Calu3 (cell line): Measurements from ENCODE around the gene CERT1. TPM values are rescaled to one million over a fixed set of nuclear protein-coding genes. Genes with fewer than 3 reads are reported as not detected.

ENCODE experiments used
- BruUV-seq: library from RNA; stranded (reverse); fragments of 400-500 nt; replicated peaks from 2 replicates; lab custom pipeline; 2021; lab: Mats Ljungman, UMichigan
- CTCF ChIA-PET: fragments of 300-600 bp; sonication (Branson Sonifier 250); formaldehyde crosslinking; loops from one replicate; lab custom pipeline; 2022; ENCODE audit warnings: antibody characterized with exemption; lab: Charles Lee
- DNase-seq: peaks from one replicate; pipeline ENCODE4 v3.0.0; 2022
- H3K27ac Mint-ChIP-seq: one replicate; pipeline ENCODE4 v1.8.0; 2022; ENCODE audit warnings: mixed read lengths; ENCODE audit not compliant: unreplicated experiment
- H3K27me3 Mint-ChIP-seq: one replicate; pipeline ENCODE4 v1.8.0; 2022; ENCODE audit warnings: mixed read lengths; ENCODE audit not compliant: unreplicated experiment
- H3K36me3 Mint-ChIP-seq: one replicate; pipeline ENCODE4 v1.8.0; 2022; ENCODE audit warnings: mild to moderate bottlenecking, moderate library complexity, mixed read lengths; ENCODE audit not compliant: insufficient read depth, unreplicated experiment
- H3K4me1 Mint-ChIP-seq: one replicate; pipeline ENCODE4 v1.8.0; 2022; ENCODE audit warnings: mild to moderate bottlenecking, low read depth, mixed read lengths; ENCODE audit not compliant: unreplicated experiment
- H3K4me3 Mint-ChIP-seq: one replicate; pipeline ENCODE4 v1.8.0; 2022; ENCODE audit warnings: mild to moderate bottlenecking, low read depth, moderate library complexity, mixed read lengths; ENCODE audit not compliant: unreplicated experiment
- H3K9me3 Mint-ChIP-seq: one replicate; pipeline ENCODE4 v1.8.0; 2022; ENCODE audit warnings: low read depth, mixed read lengths; ENCODE audit not compliant: unreplicated experiment
- intact Hi-C: fragments of 100-400 bp; cut with micrococcal nuclease; formaldehyde crosslinking; loops from one replicate; pipeline ENCODE4 v1.10.0; 2022; ENCODE audit not compliant: unreplicated experiment
- total RNA-seq: library from RNA; stranded (reverse); gene quantifications from 2 replicates; pipeline ENCODE4 v1.2.3, GENCODE V29; 2022
- TF ChIP-seq, protein P1 (sequence below): fragments of 200-600 bp; IDR thresholded peaks from one replicate; pipeline ENCODE4 v1.8.0; 2022; ENCODE audit warnings: antibody characterized with exemption; ENCODE audit not compliant: unreplicated experiment

Gene CERT1
- total RNA-seq, 1 experiment from 2014 or later = 63.4 TPM

DNA sequence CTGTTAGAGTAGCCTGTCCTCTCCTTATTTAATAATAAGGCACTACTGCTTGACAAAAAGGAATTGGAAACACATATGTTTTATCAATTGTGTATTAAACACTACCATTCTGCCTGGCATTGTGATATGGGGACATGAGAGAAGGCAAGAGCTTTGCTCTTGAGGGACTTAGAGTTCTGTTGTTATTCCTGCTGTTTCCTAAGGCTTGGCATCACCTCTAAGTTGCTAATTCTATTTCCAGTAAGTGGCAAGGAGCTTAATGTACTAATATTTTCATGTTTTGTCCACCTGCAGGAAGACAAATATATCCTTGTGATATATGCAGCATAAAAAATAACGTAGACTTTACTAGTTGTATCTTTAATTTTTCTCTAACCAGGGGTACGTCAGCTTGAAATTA, 161.8 kb downstream of the CERT1 start:
- intact Hi-C loops = no loop called here
- no TSS peak for BruUV-seq
- TF ChIP-seq, protein P1, sequence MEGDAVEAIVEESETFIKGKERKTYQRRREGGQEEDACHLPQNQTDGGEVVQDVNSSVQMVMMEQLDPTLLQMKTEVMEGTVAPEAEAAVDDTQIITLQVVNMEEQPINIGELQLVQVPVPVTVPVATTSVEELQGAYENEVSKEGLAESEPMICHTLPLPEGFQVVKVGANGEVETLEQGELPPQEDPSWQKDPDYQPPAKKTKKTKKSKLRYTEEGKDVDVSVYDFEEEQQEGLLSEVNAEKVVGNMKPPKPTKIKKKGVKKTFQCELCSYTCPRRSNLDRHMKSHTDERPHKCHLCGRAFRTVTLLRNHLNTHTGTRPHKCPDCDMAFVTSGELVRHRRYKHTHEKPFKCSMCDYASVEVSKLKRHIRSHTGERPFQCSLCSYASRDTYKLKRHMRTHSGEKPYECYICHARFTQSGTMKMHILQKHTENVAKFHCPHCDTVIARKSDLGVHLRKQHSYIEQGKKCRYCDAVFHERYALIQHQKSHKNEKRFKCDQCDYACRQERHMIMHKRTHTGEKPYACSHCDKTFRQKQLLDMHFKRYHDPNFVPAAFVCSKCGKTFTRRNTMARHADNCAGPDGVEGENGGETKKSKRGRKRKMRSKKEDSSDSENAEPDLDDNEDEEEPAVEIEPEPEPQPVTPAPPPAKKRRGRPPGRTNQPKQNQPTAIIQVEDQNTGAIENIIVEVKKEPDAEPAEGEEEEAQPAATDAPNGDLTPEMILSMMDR = no peak
- Mint-ChIP-seq H3K9me3 (no peaks in the 10 kb centered on the region), H3K36me3 (peaks cover 85% of the 10 kb centered on the region), H3K4me3 (no peak overlapping the region), H3K27ac (no peak overlapping the region), H3K27me3 (no peaks in the 10 kb centered on the region), H3K4me1 (no peaks in the 10 kb centered on the region)
- CTCF ChIA-PET = interaction anchor here (0.6 kb wide), 1 partner anchor 456 kb away, joined by 3 read pairs; no protein-coding TSS in a partner anchor
- DNase-seq = no peak

- H3K27me3 Mint-ChIP-seq = no peaks in the 10 kb centered on the region
- DNase-seq = no peak
- CTCF ChIA-PET = no interaction called here
- no peaks in the 10 kb centered on the region for H3K4me1 Mint-ChIP-seq
- H3K4me3 Mint-ChIP-seq = no peak overlapping the region
- peaks cover 87% of the 10 kb centered on the region for H3K36me3 Mint-ChIP-seq
- H3K9me3 Mint-ChIP-seq = no peaks in the 10 kb centered on the region
- intact Hi-C loops = no loop called here
- TF ChIP-seq, protein P1 = no peak
- no peak overlapping the region for H3K27ac Mint-ChIP-seq
- BruUV-seq = no TSS peak
Measured at GRCh38 chr5:75348241-75348640, 163.2 kb downstream of the CERT1 start.

GRCh38 chr5:75342836-75343235, 168.6 kb downstream of the CERT1 start:
- Mint-ChIP-seq H3K27me3 (no peaks in the 10 kb centered on the region), H3K4me1 (peaks cover 24% of the 10 kb centered on the region), H3K27ac (no peak overlapping the region), H3K4me3 (no peak overlapping the region), H3K9me3 (no peaks in the 10 kb centered on the region), H3K36me3 (peaks cover 54% of the 10 kb centered on the region)
- CTCF ChIA-PET = interaction anchor here (0.7 kb wide), 1 partner anchor 489 kb away, joined by 3 read pairs; no protein-coding TSS in a partner anchor
- TF ChIP-seq, protein P1 = no peak
- intact Hi-C loops = no loop called here
- DNase-seq = no peak
- BruUV-seq = no TSS peak

- no peaks in the 10 kb centered on the region for H3K9me3 Mint-ChIP-seq
- H3K27me3 Mint-ChIP-seq = no peaks in the 10 kb centered on the region
- CTCF ChIA-PET = interaction anchor here (0.7 to 1.0 kb wide), 2 partner anchors 15 to 75 kb away, joined by 3 read pairs; no protein-coding TSS in a partner anchor
- no peak overlapping the region for H3K4me3 Mint-ChIP-seq
- DNase-seq = no peak
- intact Hi-C loops = no loop called here
- peaks cover 46% of the 10 kb centered on the region for H3K36me3 Mint-ChIP-seq
- no peak overlapping the region for H3K27ac Mint-ChIP-seq
- TF ChIP-seq, protein P1 = no peak
- no TSS peak for BruUV-seq
- H3K4me1 Mint-ChIP-seq = peaks cover 24% of the 10 kb centered on the region
Measured at GRCh38 chr5:75341934-75342333, 169.5 kb downstream of the CERT1 start.
